Loucy (cell line): ENCODE data around the gene VPS13D.
A peak's percentile ranks its signal among the peaks of the same experiment; 100 is the strongest.

Source experiments
- H2AFZ ChIP-seq: fragments of 200-600 bp; sonication (generic); 2 replicates; pipeline ENCODE4 v1.6.0; 2016; ENCODE audit warnings: antibody characterized with exemption, mild to moderate bottlenecking, low read length, moderate library complexity
- H3F3A ChIP-seq: fragments of 200-600 bp; 2 replicates; pipeline ENCODE4 v1.6.0; 2016; ENCODE audit warnings: antibody characterized with exemption, low read depth, mild to moderate bottlenecking
- H3K27me3 ChIP-seq: fragments of 200-600 bp; sonication (generic); 2 replicates; pipeline ENCODE4 v1.6.1; 2014; ENCODE audit warnings: low read length, mild to moderate bottlenecking; ENCODE audit not compliant: insufficient read depth, poor library complexity, severe bottlenecking
- H3K36me3 ChIP-seq: fragments of 200-600 bp; sonication (generic); 2 replicates; pipeline ENCODE4 v1.6.1; 2016; ENCODE audit warnings: low read length; ENCODE audit not compliant: insufficient read depth
- H3K4me1 ChIP-seq: fragments of 200-600 bp; sonication (generic); 2 replicates; pipeline ENCODE4 v1.5.1; 2014; ENCODE audit warnings: low read length, mild to moderate bottlenecking; ENCODE audit not compliant: insufficient read depth, poor library complexity, severe bottlenecking
- H3K4me2 ChIP-seq: fragments of 200-600 bp; sonication (generic); 2 replicates; pipeline ENCODE4 v1.6.0; 2014; ENCODE audit warnings: antibody characterized with exemption, low read length, low read depth, mild to moderate bottlenecking; ENCODE audit not compliant: poor library complexity, severe bottlenecking
- H3K4me3 ChIP-seq: fragments of 200-600 bp; sonication (generic); 2 replicates; pipeline ENCODE4 v1.5.1; 2014; ENCODE audit warnings: low read length, mild to moderate bottlenecking, mixed read lengths; ENCODE audit not compliant: poor library complexity, severe bottlenecking
- H3K79me2 ChIP-seq: fragments of 200-600 bp; sonication (generic); 2 replicates; pipeline ENCODE4 v1.6.1; 2014; ENCODE audit warnings: low read length; ENCODE audit not compliant: insufficient read depth
- H3K9ac ChIP-seq: fragments of 200-600 bp; sonication (generic); 2 replicates; pipeline ENCODE4 v1.6.0; 2014; ENCODE audit warnings: mild to moderate bottlenecking, low read depth, low read length, moderate library complexity; ENCODE audit not compliant: poor library complexity, severe bottlenecking
- H3K9me2 ChIP-seq: fragments of 200-600 bp; sonication (generic); replicated peaks from 2 replicates; pipeline ENCODE4 v1.6.1; 2016; ENCODE audit warnings: low read depth, low read length, mixed read lengths
- H3K9me3 ChIP-seq: fragments of 200-600 bp; sonication (generic); 2 replicates; pipeline ENCODE4 v1.6.1; 2014; ENCODE audit warnings: mild to moderate bottlenecking, antibody characterized with exemption, low read length, low read depth; ENCODE audit not compliant: insufficient read depth
- H4K20me1 ChIP-seq: fragments of 200-600 bp; sonication (generic); 2 replicates; pipeline ENCODE4 v1.6.0; 2014; ENCODE audit warnings: antibody characterized with exemption, low read length, mild to moderate bottlenecking; ENCODE audit not compliant: insufficient read depth, poor library complexity, severe bottlenecking
- EZH2phosphoT487 ChIP-seq: fragments of 200-600 bp; IDR thresholded peaks from 2 replicates; pipeline ENCODE4 v1.6.1; 2018; ENCODE audit warnings: antibody characterized with exemption, mild to moderate bottlenecking, moderate library complexity, borderline replicate concordance
- TF ChIP-seq, protein P1 (sequence below): fragments of 200-600 bp; sonication (generic); conservative IDR thresholded peaks from 2 replicates; pipeline ENCODE4 v1.5.1; 2014; ENCODE audit warnings: mild to moderate bottlenecking, antibody characterized with exemption, low read length

Gene VPS13D

DNA sequence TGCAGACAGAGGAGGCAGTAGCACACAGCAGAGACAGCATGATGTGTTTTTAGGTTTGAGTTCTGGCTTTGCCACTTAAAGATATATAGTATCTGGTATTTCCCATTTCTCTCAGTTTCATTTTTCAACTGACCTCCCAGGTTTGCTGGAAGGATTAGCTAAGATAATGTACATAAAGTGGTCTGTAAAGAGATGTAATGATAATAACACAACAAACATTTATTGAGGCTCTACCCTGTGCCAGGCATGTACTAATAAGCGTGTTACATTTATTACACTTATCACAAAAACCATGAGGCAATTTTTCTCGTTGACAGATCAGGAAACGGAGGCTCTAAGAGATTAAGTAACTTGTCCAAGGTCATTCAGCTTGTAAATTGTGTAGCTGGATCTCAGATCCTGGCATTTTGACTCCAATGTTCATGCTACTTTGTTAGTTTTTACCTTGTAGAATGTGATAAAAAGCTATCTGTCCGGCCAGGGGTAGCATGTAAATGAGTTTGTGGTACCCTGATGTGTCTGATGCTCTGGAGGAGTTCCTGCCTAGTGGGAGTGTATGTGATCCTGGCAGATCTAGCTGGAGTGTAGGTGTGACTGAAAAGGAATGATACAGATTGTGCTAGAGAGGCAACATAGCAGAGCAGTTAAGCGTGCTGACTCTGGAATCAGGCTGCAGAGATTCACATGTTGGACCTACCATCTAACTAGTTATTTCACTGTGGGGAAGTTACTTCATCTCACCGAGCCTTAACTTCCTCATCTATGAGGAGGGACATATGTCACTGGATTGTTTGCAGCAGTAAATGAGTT lies 146.6 kb downstream of the VPS13D start:
- Histone ChIP-seq H2AFZ (no peak overlapping the region), H3F3A (no peaks in the 10 kb centered on the region), H3K9ac (no peak overlapping the region), H3K4me2 (no peak overlapping the region), H3K9me2 (no peaks in the 10 kb centered on the region), H3K4me3 (no peak overlapping the region), H3K9me3 (no peaks in the 10 kb centered on the region), H3K36me3 (peaks cover 12% of the 10 kb centered on the region; the same call in 1 of the 2 replicates), H3K4me1 (no peaks in the 10 kb centered on the region), H3K27me3 (no peaks in the 10 kb centered on the region), H4K20me1 (no peaks in the 10 kb centered on the region), H3K79me2 (no peaks in the 10 kb centered on the region)
- TF ChIP-seq, protein P1, sequence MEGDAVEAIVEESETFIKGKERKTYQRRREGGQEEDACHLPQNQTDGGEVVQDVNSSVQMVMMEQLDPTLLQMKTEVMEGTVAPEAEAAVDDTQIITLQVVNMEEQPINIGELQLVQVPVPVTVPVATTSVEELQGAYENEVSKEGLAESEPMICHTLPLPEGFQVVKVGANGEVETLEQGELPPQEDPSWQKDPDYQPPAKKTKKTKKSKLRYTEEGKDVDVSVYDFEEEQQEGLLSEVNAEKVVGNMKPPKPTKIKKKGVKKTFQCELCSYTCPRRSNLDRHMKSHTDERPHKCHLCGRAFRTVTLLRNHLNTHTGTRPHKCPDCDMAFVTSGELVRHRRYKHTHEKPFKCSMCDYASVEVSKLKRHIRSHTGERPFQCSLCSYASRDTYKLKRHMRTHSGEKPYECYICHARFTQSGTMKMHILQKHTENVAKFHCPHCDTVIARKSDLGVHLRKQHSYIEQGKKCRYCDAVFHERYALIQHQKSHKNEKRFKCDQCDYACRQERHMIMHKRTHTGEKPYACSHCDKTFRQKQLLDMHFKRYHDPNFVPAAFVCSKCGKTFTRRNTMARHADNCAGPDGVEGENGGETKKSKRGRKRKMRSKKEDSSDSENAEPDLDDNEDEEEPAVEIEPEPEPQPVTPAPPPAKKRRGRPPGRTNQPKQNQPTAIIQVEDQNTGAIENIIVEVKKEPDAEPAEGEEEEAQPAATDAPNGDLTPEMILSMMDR, result 0 out of 2 replicates have a peak, but pooled peaks have one; percentile 16
- no peak for TF ChIP-seq EZH2phosphoT487

DNA sequence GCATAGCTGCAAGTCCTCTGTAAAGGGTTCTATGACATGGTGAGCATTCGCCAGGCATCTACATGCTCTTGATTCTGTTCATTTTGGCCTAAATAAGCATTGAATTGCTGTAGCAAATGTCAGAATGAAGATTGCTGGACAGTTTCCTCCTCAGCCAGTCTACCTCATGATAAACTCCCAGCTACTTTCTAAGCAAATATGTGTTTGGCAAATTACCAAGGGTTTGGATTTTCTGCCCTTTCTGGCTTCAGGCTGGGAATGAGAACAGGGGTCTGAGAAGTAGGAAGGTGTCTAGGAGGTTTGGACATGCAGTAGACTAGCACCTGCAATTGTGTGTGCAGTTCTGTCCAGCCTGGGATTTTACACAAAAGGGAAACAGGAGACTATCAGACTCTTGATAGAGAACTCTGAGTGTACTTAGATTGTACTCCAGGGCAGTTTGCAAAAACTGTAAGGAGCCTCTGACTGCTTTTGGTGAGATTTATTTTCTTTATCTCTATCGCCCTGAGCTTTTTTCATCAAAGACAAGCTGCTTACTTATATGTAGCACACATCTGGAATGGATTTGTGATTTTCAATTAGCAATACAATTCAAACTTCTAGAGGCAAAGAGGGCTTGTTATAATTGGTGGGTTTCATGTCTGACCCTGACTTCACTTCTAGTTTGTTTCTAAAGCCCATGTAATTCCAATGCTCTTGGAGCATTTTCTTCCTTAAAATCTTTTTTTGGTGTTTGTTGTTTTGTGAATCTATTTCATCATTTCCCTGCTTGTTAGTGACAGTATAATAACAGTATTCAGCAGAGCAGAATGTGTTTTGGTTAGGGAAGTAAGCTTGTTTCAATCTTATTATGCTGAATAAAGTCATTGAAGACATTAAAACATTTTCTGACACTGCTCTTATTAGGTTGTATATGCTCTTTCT lies 150.8 kb downstream of the VPS13D start:
- Histone ChIP-seq H3K36me3 (peaks cover 20% of the 10 kb centered on the region; the same call in 1 of the 2 replicates), H3K4me1 (peaks cover 22% of the 10 kb centered on the region), H3K79me2 (no peaks in the 10 kb centered on the region), H3K4me3 (no peak overlapping the region), H3K27me3 (no peaks in the 10 kb centered on the region), H4K20me1 (no peaks in the 10 kb centered on the region), H3K4me2 (no peak overlapping the region), H3F3A (0 out of 2 replicates have a peak, but pooled peaks cover 5% of the 10 kb centered on the region), H3K9me3 (no peaks in the 10 kb centered on the region), H3K9ac (no peak overlapping the region), H2AFZ (no peak overlapping the region), H3K9me2 (no peaks in the 10 kb centered on the region)
- TF ChIP-seq, protein P1, result no peak

DNA sequence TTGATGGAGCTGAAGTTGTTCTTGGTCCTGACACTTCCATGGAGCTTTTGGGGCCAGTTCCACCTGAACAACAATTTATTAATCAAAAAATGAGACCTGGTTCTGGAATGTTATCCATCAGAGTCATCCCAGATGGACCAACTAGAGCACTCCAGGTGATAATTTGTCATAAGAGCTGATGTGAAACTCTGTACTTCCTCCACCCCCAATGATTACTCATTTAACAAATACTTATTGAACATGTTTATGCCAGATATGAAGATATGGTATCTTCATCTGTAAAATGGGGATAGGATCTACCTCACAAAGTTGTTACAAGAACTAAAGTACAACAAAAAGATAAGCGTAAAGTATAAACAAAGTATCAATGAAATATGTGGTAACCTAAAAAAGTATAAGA lies 153.2 kb downstream of the VPS13D start:
- Histone ChIP-seq H4K20me1 (no peaks in the 10 kb centered on the region), H3K36me3 (peaks cover 40% of the 10 kb centered on the region), H2AFZ (no peak overlapping the region), H3F3A (0 out of 2 replicates have a peak, but pooled peaks cover 5% of the 10 kb centered on the region), H3K4me3 (no peak overlapping the region), H3K27me3 (no peaks in the 10 kb centered on the region), H3K9ac (no peak overlapping the region), H3K4me1 (peaks cover 32% of the 10 kb centered on the region), H3K79me2 (no peaks in the 10 kb centered on the region), H3K4me2 (no peak overlapping the region), H3K9me2 (no peaks in the 10 kb centered on the region), H3K9me3 (peaks cover 14% of the 10 kb centered on the region; the same call in 1 of the 2 replicates)
- TF ChIP-seq, protein P1, result no peak
- no peak for TF ChIP-seq EZH2phosphoT487
